Stimulated activated naive CD8-positive, alpha-beta T cell treated with anti-CD3 and anti-CD28 coated beads, Interleukin-15, Interleukin-2, amounts not matched to agents 100 ng/mL and 50 ng/mL, for 24 hours (primary cell): ENCODE results near the gene KLHL40.
"Not testable (repeated sequence)": the region's sequence is repeated elsewhere in the genome, so short reads cannot be mapped to it uniquely, and the experiment has no call there.

Experiments used
- H3K27ac Mint-ChIP-seq: one replicate; pipeline ENCODE4 v1.8.0; 2021; ENCODE audit warnings: mild to moderate bottlenecking, mixed read lengths
- H3K27me3 Mint-ChIP-seq: one replicate; pipeline ENCODE4 v1.8.0; 2021; ENCODE audit warnings: mixed read lengths
- H3K36me3 Mint-ChIP-seq: one replicate; pipeline ENCODE4 v1.8.0; 2021; ENCODE audit warnings: low read depth, mixed read lengths
- H3K4me1 Mint-ChIP-seq: one replicate; pipeline ENCODE4 v1.8.0; 2021; ENCODE audit warnings: low read depth, mixed read lengths
- H3K4me3 Mint-ChIP-seq: one replicate; pipeline ENCODE4 v1.8.0; 2021; ENCODE audit warnings: mild to moderate bottlenecking, mixed read lengths
- H3K9me3 Mint-ChIP-seq: one replicate; pipeline ENCODE4 v1.8.0; 2021; ENCODE audit warnings: mixed read lengths

Gene KLHL40

GRCh38 chr3:42708611-42709151 lies 23.3 kb downstream of the KLHL40 start:
- no peaks in the 10 kb centered on the region for H3K4me1 Mint-ChIP-seq
- H3K27ac Mint-ChIP-seq: no peak overlapping the region
- no peak overlapping the region for H3K4me3 Mint-ChIP-seq
- no peaks in the 10 kb centered on the region for H3K36me3 Mint-ChIP-seq
- H3K9me3 Mint-ChIP-seq: no peaks in the 10 kb centered on the region
- no peaks in the 10 kb centered on the region for H3K27me3 Mint-ChIP-seq

- no peaks in the 10 kb centered on the region for H3K9me3 Mint-ChIP-seq
- no peak overlapping the region for H3K27ac Mint-ChIP-seq
- no peak overlapping the region for H3K4me3 Mint-ChIP-seq
- no peaks in the 10 kb centered on the region for H3K4me1 Mint-ChIP-seq
- H3K27me3 Mint-ChIP-seq: no peaks in the 10 kb centered on the region
- no peaks in the 10 kb centered on the region for H3K36me3 Mint-ChIP-seq
Measured at GRCh38 chr3:42709621-42710020, 24.3 kb downstream of the KLHL40 start.

GRCh38 chr3:42710323-42711021 lies 25.1 kb downstream of the KLHL40 start:
- Mint-ChIP-seq H3K27me3 (no peaks in the 10 kb centered on the region), H3K4me1 (no peaks in the 10 kb centered on the region), H3K9me3 (no peaks in the 10 kb centered on the region), H3K4me3 (no peak overlapping the region), H3K27ac (no peak overlapping the region), H3K36me3 (no peaks in the 10 kb centered on the region)

GRCh38 chr3:42711491-42712343 lies 26.4 kb downstream of the KLHL40 start:
- no peaks in the 10 kb centered on the region for H3K4me1 Mint-ChIP-seq
- no peaks in the 10 kb centered on the region for H3K36me3 Mint-ChIP-seq

GRCh38 chr3:42712344-42712648 lies 27.0 kb downstream of the KLHL40 start:
- Mint-ChIP-seq H3K4me1 (no peaks in the 10 kb centered on the region), H3K9me3 (no peaks in the 10 kb centered on the region), H3K27ac (no peak overlapping the region), H3K4me3 (no peak overlapping the region), H3K27me3 (no peaks in the 10 kb centered on the region), H3K36me3 (no peaks in the 10 kb centered on the region)

More at GRCh38 chr3:42711491-42712343, 26.4 kb downstream of the KLHL40 start:
- no peak overlapping the region for H3K4me3 Mint-ChIP-seq
- H3K27ac Mint-ChIP-seq: no peak overlapping the region
- no peaks in the 10 kb centered on the region for H3K27me3 Mint-ChIP-seq
- H3K9me3 Mint-ChIP-seq: no peaks in the 10 kb centered on the region

GRCh38 chr3:42712688-42713372 lies 27.5 kb downstream of the KLHL40 start:
- Mint-ChIP-seq H3K36me3 (no peaks in the 10 kb centered on the region), H3K4me3 (no peak overlapping the region), H3K27ac (no peak overlapping the region), H3K4me1 (no peaks in the 10 kb centered on the region), H3K27me3 (no peaks in the 10 kb centered on the region), H3K9me3 (no peaks in the 10 kb centered on the region)

GRCh38 chr3:42713747-42714146 lies 28.4 kb downstream of the KLHL40 start:
- Mint-ChIP-seq H3K27ac (no peak overlapping the region), H3K9me3 (no peaks in the 10 kb centered on the region), H3K36me3 (no peaks in the 10 kb centered on the region), H3K27me3 (no peaks in the 10 kb centered on the region), H3K4me1 (no peaks in the 10 kb centered on the region), H3K4me3 (no peak overlapping the region)

- H3K27me3 Mint-ChIP-seq: no peaks in the 10 kb centered on the region
- no peak overlapping the region for H3K4me3 Mint-ChIP-seq
- H3K9me3 Mint-ChIP-seq: no peaks in the 10 kb centered on the region
- no peaks in the 10 kb centered on the region for H3K4me1 Mint-ChIP-seq
- H3K36me3 Mint-ChIP-seq: no peaks in the 10 kb centered on the region
- no peak overlapping the region for H3K27ac Mint-ChIP-seq
Measured at GRCh38 chr3:42714171-42714852, 29.0 kb downstream of the KLHL40 start.

- Mint-ChIP-seq H3K4me1 (no peaks in the 10 kb centered on the region), H3K36me3 (no peaks in the 10 kb centered on the region), H3K27ac (no peak overlapping the region), H3K4me3 (no peak overlapping the region), H3K9me3 (no peaks in the 10 kb centered on the region), H3K27me3 (peaks cover 9% of the 10 kb centered on the region)
Measured at GRCh38 chr3:42717306-42717705, 32.0 kb downstream of the KLHL40 start.

GRCh38 chr3:42718338-42718737 lies 33.0 kb downstream of the KLHL40 start:
- H3K27me3 Mint-ChIP-seq: peaks cover 10% of the 10 kb centered on the region
- no peaks in the 10 kb centered on the region for H3K9me3 Mint-ChIP-seq
- H3K27ac Mint-ChIP-seq: no peak overlapping the region
- no peaks in the 10 kb centered on the region for H3K36me3 Mint-ChIP-seq
- H3K4me3 Mint-ChIP-seq: no peak overlapping the region
- H3K4me1 Mint-ChIP-seq: no peaks in the 10 kb centered on the region

- Mint-ChIP-seq H3K27ac (no peak overlapping the region), H3K4me1 (no peaks in the 10 kb centered on the region), H3K36me3 (no peaks in the 10 kb centered on the region), H3K4me3 (no peak overlapping the region), H3K9me3 (no peaks in the 10 kb centered on the region), H3K27me3 (peaks cover 10% of the 10 kb centered on the region)
Measured at GRCh38 chr3:42719002-42719401, 33.7 kb downstream of the KLHL40 start.

- no peak overlapping the region for H3K4me3 Mint-ChIP-seq
- H3K9me3 Mint-ChIP-seq: no peaks in the 10 kb centered on the region
- H3K36me3 Mint-ChIP-seq: no peaks in the 10 kb centered on the region
- H3K4me1 Mint-ChIP-seq: no peaks in the 10 kb centered on the region
- no peak overlapping the region for H3K27ac Mint-ChIP-seq
- H3K27me3 Mint-ChIP-seq: peaks cover 14% of the 10 kb centered on the region
Measured at GRCh38 chr3:42720126-42720525, 34.8 kb downstream of the KLHL40 start.

- Mint-ChIP-seq H3K4me3 (no peak overlapping the region), H3K9me3 (no peaks in the 10 kb centered on the region), H3K4me1 (no peaks in the 10 kb centered on the region), H3K27me3 (peaks cover 14% of the 10 kb centered on the region), H3K27ac (no peak overlapping the region), H3K36me3 (no peaks in the 10 kb centered on the region)
Measured at GRCh38 chr3:42721690-42722089, 36.4 kb downstream of the KLHL40 start.

GRCh38 chr3:42722442-42722841 lies 37.1 kb downstream of the KLHL40 start:
- peaks cover 14% of the 10 kb centered on the region for H3K27me3 Mint-ChIP-seq
- H3K27ac Mint-ChIP-seq, H3K9me3 Mint-ChIP-seq, H3K4me3 Mint-ChIP-seq, H3K4me1 Mint-ChIP-seq, H3K36me3 Mint-ChIP-seq: not testable (repeated sequence)

GRCh38 chr3:42723219-42723618 lies 37.9 kb downstream of the KLHL40 start:
- H3K4me3 Mint-ChIP-seq: no peak overlapping the region
- H3K27me3 Mint-ChIP-seq: peaks cover 14% of the 10 kb centered on the region
- H3K27ac Mint-ChIP-seq: no peak overlapping the region
- H3K4me1 Mint-ChIP-seq: no peaks in the 10 kb centered on the region
- no peaks in the 10 kb centered on the region for H3K9me3 Mint-ChIP-seq
- no peaks in the 10 kb centered on the region for H3K36me3 Mint-ChIP-seq
